HG03439 (cell line): ENCODE data around the gene TLK2.
A peak's percentile ranks its signal among the peaks of the same experiment; 100 is the strongest.
"Not testable (repeated sequence)": the region's sequence is repeated elsewhere in the genome, so short reads cannot be mapped to it uniquely, and the experiment has no call there.

ENCODE experiments used
- ATAC-seq: cut with Tn5 transposase; IDR thresholded peaks from one replicate; pipeline ENCODE4 v1.9.1; 2021; ENCODE audit warnings: mild to moderate bottlenecking, moderate library complexity; ENCODE audit not compliant: unreplicated experiment

TLK2 gene

DNA sequence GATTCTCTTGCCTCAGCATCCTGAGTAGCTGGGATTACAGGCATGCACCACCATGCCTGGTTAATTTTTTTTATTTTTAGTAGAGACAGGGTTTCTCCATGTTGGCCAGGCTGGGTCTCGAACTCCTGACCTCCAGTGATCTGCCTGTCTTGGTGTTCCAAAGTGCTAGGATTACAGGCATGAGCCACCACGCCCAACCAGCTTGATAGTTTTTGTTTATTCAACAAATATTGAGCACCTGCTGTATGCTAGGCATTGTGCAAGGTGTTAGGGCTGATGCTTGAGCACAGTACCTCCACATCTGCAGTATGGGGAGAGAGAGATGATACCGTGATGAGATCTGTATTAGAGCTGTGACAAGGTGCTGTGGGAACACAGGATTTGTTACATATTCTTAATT is 3.9 kb downstream of the TLK2 start:
- not testable (repeated sequence) for ATAC-seq

DNA sequence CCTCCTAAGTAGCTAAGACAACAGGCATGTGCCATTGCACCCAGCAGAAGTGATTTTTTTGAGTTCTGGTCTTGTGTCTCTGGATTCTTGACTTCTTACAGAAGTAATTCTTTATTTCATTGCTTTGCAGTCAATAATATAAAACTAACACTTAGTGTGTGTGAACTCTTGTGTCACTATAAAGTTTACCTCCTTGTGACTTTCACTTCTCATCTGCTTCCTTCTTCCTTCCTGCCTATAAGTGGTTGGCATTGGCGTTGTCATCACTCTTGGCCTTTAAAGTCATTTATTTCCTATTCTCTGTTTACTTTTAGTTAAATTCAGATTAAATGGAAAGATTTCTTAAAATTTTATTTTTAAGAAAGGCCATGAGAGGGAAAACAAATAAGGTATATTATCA is 12.4 kb downstream of the TLK2 start:
- not testable (repeated sequence) for ATAC-seq

DNA sequence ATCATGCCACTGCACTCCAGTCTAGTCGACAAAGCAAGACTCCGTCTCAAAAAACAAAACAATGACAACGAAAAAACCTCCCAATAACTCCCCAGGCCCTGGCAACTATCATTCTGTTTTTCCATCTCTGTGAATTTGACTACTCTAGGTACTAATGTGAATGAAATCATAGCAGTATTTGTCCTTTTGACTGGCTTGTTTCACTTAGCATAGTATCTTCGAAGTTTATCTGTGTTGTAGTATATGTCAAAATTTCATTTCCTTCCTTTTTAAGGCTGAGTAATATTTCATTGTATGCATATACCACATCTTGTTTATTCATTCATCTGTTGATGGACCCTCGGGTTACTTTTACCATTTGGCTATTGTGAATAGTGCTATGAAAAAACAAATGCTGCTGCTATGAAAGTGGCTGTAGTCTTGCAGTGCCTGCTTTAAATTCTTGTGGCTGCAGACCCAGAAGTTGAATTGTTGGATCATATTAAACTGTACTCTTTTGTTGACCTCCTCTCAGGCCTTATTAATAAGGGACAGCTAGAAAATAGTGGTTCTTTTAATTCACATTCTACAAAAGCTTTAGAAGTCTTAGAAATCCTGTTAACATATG is 14.5 kb downstream of the TLK2 start:
- not testable (repeated sequence) for ATAC-seq

DNA sequence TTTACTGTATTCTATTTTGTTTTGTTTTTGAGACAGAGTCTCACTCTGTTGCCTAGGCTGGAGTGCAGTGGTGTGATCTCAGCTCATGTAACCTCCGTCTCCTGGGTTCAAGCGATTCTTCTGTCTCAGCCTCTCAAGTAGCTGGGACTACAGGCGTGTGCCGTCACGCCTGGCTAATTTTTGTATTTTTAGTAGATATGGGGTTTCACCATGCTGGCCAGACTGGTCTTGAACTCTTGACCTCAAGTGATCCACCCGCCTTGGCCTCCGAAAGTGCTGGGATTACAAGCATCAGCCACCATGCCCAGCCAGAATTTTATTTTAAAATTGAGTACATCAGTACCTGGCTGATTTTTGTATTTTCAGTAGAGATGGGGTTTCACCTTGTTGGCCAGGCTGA is 15.4 kb downstream of the TLK2 start:
- not testable (repeated sequence) for ATAC-seq

DNA sequence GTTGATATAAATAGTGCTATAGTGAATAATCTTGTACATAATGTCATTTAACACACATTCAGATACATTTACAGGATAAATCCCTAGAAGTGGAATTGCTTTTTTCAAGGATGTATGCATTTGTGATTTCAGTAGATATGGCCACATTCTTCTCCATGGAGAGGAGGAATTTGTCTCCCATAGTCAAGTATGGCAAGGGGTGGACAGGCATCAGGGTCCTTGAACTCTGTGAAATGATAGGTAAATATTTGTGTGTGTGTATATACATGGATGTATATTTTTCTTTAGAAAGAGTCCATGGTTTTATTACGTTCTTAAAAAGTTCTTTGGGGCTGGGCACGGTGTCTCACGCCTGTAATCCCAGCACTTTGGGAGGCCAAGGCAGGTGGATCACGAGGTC is 17.7 kb downstream of the TLK2 start:
- ATAC-seq, result not testable (repeated sequence)

DNA sequence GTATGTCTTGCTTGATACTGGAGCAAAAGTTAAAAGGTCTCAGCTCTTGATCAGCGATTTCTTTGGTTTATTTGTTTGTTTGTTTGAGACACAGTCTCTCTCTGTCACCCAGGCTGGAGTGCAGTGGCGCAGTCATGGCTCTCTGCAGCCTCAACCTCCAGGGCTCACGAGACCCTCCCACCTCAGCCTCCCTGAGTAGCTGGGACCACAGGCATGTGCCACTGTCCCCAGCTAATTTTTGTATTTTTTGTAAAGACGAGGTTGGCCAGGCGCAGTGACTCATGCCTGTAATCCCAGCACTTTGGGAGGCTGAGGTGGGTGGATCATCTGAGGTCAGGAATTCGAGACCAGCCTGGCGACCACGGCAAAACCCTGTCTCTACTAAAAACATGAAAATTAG is 20.2 kb downstream of the TLK2 start:
- ATAC-seq, result not testable (repeated sequence)

DNA sequence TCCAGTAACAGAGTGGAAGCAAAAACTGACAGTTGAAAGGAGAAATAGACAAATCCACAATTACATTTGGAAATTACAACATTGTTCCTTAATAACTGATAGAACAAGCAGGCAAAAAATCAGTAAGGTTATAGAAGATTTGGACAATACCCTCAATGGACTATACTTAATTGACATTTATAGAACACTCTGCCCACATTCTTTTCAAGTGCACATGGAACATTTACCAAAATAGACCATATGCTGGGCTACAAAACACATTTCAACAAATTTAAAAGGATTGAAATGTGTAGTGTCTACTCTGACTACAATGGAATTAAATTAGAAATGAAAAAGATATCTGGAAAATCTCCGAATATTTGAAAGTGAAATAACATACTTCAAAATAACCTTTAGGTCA is 21.8 kb downstream of the TLK2 start:
- ATAC-seq, result not testable (repeated sequence)

DNA sequence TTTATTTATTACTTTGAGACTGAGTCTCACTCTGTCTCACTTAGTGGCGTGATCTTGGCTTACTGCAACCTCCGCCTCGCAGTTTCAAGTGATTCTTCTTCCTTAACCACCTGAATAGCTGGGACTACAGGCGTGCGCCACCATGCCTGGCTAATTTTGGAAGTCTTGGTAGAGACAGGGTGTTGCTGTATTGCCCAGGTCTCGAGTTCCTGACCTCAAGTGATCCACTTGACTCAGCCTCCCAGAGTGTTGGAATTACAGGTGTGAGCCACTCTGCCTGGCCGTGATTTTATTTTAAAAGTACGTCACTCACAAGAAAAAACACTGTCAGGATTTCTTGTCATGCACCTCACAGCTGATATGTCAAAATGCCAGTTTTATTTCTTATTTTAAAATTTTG is 26.2 kb downstream of the TLK2 start:
- ATAC-seq, result not testable (repeated sequence)

DNA sequence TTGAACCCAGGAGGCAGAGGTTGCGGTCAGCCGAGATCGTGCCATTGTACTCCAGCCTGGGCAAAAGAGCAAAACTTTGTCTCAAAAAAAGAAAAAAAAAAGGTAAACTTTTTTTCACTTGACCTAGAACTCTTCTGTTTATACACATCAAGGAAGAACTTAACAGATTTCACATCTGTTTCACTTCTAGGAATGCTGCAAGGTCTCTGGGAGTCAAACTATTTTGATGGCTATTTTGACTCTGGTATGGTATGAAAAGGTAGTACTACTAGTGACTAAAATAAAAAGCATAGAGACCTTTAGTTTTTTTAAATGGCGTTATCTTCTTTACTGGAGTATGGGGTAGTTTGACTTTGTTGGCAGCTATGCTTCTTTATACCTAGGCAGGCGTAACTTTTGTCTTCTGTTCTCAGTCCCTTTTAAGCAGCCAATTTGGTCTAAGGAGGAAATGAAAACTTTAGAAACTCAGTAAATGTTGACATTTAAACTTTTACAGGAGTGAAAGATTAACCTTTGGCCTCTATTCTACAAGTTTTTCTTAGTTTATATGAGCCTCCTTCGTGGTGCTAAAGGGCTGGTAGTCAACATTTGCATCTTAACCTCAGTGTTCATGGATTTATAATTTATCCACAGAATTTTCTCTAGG is 28.7 kb downstream of the TLK2 start:
- not testable (repeated sequence) for ATAC-seq

DNA sequence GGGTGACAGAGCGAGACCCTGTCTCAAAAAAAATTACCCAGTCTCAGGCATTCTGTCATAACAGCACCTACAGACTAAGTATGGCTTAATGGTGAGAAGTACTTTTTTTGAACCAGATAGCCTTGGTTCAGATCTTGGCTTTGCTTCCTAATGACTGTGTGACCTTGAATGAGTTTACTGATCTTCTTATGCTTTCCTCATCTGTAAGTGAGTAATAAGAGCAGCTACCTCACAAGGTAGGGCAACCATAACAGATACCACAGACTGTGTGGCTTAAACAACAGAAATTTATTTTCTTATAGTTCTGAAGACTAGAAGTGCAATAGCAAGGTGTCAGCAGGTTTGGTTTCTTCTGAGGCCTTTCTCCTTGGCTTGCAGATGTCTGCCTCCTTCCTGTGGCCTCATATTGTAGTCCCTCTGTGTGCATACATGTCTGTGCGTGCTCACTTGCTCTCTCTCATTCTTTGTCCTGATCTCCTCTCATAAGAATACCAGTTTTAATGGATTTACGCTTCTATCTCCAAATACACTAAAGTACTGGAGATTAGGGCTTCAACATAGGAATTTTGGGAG is 31.7 kb downstream of the TLK2 start:
- ATAC-seq, result not testable (repeated sequence)

DNA sequence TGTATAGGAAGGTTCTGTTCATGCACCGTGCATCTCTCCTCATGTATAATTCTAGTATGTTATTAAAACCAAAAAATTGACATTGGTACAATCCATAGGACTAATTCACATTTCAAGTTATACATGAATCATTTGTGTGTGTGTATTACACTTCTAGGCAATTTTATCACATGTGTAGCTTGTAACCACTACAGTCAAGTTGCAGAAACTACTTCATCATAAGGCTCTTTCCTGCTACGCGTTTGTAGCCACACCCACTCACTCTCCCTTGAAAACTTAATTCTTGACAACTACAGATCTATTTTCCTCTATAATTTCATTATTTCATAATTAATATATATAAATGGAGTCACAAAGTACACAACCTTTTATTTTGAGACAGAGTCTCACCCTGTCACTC is 32.4 kb downstream of the TLK2 start:
- not testable (repeated sequence) for ATAC-seq

DNA sequence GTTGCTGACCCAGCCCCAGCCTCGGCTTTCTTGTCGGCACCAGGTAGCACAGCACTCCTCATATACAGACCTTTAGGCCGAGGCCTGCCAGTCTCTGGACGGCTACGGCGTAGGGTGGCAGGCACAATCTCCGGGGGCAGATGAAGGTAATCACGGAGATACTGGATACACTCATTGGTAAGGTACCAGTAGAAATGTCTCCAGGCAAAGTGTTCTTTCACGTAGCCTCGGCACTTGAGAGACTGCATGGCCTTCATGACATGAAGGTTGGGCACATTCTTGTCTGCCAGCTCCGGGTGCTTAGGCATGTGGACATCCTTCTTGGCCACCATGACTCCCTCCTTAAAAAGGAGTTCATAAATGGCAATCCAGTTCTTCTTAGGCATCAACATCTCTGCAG is 37.8 kb downstream of the TLK2 start:
- not testable (repeated sequence) for ATAC-seq

DNA sequence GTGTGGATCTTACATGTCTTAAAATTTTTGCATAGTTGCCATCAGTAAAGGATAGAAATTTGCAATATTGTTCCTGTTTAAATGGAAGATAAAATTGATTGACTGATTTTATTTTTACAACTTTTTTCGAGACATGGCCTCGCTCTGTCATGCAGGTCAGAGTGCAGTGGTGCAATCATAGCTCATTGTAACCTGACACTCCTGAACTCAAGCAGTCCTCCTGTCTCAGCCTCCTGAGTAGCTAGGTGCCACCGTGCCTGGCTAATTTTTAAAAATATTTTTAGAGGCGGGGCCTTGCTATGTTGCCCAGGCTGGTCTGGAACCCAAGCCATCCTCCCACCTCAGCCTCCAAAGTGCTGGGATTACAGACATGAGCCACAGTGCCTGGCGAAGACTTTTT is 42.7 kb downstream of the TLK2 start:
- ATAC-seq, result not testable (repeated sequence)

DNA sequence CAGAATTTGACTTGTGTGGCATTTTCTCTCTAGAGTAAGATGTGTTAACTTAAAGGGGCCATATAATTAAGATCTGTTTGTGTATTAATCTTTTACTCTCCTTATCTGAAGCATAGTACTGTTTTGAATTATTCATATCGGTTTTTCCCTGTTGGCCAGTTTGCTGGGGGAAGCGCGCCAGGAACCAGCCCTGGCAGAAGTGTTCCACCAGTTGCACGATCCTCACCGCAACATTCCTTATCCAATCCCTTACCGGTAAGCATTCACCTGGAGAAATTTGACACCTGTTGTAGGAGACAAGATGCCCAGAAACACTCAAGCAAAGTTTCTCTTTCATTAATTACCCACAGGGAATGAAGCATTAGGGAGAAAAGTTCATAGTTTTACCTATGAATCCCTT is 45.5 kb downstream of the TLK2 start:
- not testable (repeated sequence) for ATAC-seq

DNA sequence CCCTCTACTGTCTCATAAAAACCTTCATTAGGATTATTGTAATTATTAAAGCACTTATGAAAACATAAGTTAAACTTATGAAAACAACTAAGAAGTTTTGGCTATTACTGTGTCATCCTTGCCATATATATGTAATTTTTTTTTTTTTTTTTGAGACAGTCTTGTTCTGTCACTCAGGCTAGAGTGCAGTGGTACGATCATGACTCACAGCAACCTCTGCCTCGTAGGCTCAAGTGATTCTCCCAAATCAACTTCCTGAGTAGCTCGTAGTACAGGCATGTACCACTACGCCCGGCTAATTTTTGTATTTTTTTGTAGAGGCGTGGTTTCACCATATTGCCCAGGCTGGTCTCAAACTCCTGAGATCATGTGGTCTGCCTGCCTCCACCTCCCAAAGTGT is 46.7 kb downstream of the TLK2 start:
- not testable (repeated sequence) for ATAC-seq

DNA sequence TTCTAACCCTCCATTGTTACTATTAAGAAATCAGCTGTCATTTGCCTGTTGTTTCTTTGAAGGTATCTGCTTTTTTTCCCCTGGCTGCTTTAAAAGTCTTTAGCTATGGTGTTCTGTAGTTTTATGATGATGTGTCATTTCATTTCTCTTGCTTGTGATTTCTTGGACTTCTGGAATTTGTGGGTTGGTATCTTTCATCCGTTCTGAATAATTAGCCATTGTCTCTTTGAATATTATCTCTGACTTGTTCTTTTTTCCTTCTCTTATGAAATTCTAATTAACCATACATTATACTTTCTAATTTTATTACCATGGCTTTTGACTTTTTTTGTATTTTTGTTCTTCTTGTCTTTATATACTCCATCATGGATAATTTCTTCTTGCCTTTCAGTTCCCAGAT is 52.3 kb downstream of the TLK2 start:
- not testable (repeated sequence) for ATAC-seq

DNA sequence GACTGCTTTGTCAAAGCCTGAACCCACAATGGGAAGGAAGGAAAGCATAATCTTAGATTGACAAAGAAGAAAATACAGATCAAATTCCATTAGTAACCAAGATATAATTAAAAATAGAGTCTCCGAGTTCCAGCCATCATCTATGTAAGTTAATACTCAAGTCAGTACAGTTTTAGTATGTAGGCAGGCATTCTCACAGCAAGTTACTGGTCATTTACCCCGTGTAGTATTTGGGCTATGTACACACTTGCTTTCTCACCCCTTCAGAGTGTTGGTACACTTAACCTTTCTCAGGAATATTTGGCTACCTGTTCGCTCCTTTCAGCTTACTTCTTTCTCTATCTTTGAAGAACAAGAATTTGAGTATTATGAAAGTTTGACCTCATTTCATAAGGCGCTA is 57.9 kb downstream of the TLK2 start:
- ATAC-seq, result not testable (repeated sequence)

DNA sequence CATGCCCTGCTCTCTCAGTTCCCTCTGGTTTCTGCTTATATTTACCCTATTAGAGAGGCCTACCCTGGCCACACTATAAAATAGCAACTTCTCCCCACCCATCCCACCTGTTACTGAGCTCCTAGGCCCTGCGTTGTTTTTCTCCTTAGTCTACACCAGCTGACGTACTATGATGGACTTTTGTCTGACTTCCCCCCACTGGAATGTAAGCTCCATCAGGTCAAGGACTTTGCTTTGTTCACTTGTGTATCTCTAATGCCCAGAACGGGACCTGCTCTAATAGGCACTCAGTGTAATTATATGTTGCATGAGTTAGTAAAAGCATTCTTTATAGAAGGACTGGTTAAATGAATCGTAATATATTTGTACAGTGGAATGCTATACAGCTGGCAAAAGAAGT is 62.4 kb downstream of the TLK2 start:
- not testable (repeated sequence) for ATAC-seq

DNA sequence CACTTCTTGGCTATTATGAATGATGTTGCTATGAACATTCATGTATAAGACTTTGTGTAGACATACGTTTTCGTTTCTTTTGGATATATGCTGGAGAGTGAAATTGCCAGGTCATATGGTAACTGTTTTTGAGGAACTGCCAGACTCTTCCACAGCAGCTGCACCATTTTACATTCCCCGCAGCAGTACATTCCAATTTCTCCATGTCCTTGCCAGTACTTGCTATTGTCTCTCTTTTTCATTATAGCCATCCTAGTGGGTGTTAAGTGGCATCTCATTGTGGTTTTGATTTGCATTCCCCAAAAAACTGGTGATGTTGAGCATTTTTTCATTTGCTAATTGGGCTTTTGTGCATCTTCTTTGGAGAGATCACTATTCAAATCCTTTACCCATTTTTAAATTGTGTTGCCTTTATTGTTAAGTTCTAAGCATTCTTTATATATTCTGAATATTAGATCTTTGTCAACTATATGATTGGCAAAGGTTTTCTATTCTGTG is 64.7 kb downstream of the TLK2 start:
- ATAC-seq, result not testable (repeated sequence)

DNA sequence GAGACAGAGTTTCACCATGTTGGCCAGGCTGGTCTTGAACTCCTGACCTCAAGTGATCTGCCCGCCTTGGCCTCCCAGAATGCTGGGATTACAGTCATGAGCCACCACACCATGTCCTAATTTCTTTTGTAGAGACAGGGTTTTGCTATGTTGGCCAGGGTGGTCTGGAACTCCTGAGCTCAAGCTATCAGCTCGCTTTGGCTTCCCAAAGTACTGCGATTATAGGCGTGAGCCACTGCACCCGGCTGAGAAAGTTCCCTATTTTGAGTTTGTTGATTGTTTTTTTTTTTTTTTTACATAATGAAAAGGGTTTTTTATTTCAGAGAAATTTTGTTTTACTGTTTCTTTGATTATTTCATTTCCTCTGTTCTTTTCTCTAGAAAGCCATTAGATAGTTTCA is 67.4 kb downstream of the TLK2 start:
- not testable (repeated sequence) for ATAC-seq

DNA sequence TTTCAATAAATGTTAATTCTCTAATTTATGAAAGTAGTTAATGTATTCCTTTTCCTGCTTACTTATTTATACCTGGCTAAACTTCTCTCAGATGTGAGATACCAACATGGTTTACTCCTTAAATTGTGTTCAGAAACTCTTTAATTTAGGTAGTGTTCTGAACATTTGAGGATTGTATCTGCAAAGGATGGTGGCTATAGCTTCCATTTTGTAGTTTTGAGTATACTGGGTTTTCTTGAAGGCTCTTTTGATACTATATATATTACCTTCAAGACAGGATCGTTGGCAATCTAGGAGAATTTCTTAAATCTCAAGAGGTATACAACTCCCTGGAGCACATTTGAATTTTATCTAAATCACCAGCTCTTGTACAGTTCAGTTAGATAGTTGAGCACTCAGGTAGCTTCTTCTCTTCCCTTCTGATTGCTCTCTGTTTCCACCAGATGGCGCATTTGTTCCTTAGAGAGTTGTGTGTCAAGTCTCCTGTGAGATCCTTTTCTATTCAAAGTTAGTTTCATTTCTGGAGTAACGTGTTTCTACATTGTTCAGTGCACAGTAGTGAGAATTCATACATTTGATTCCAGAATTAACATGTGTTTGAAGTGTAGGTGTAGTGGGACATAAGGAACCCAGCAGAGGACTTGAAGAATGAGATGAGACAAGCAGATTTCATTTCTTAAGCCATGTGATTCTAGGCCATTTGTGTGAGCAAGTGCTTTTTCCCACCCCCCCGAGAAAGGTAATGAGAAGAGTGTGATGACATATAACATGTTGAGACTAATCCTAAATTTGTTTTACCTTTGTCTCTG is 74.4 kb downstream of the TLK2 start:
- ATAC-seq, result peak; percentile 54
